Natural killer cell treated with Interleukin-12 subunit alpha and Interleukin-12 subunit beta and Interleukin-15 and Interleukin-18, amount 100 ng/mL, for 72 hours (primary cell): ENCODE results near the gene ADAMTS2. TPM values are rescaled to one million over a fixed set of nuclear protein-coding genes. Genes with fewer than 3 reads are reported as not detected.

Experiments
- ATAC-seq, 2 donors: fragments of 150-1000 bp; cut with Tn5 transposase in 1 of 2; sonication (Bioruptor Pico), chemical (Tn5 transposase) in 1 of 2; 2 replicates each; pipeline ENCODE4 v1.10.0; 2021
- DNase-seq: peaks from one replicate; pipeline ENCODE4 v3.0.0; 2022; ENCODE audit warnings: low spot score
- H3K27ac Mint-ChIP-seq, 2 donors: 1 replicate in 1 of 2; 2 replicates in 1 of 2; pipeline ENCODE4 v1.8.0; 2022; ENCODE audit warnings: mixed read lengths in 2 of 2, mild to moderate bottlenecking in 1 of 2, moderate library complexity in 1 of 2
- H3K27me3 Mint-ChIP-seq, 2 donors: 1 replicate in 1 of 2; 2 replicates in 1 of 2; pipeline ENCODE4 v1.8.0; 2022; ENCODE audit warnings: mixed read lengths in 2 of 2
- H3K36me3 Mint-ChIP-seq: one replicate; pipeline ENCODE4 v1.8.0; 2022; ENCODE audit warnings: mixed read lengths
- H3K4me1 Mint-ChIP-seq, 2 donors: 1 replicate in 1 of 2; 2 replicates in 1 of 2; pipeline ENCODE4 v1.8.0; 2022; ENCODE audit warnings: low read depth in 2 of 2, mixed read lengths in 2 of 2, mild to moderate bottlenecking in 1 of 2
- H3K4me3 Mint-ChIP-seq: one replicate; pipeline ENCODE4 v1.8.0; 2022; ENCODE audit warnings: mixed read lengths
- H3K9me3 Mint-ChIP-seq: 2 replicates; pipeline ENCODE4 v1.8.0; 2022; ENCODE audit warnings: mixed read lengths
- total RNA-seq, 2 donors: library from RNA; stranded (reverse); gene quantifications; one replicate each; pipeline ENCODE4 v1.2.3, GENCODE V29; 2022

The ADAMTS2 gene
- total RNA-seq, 2 donors from 2014 or later: not detected

DNA sequence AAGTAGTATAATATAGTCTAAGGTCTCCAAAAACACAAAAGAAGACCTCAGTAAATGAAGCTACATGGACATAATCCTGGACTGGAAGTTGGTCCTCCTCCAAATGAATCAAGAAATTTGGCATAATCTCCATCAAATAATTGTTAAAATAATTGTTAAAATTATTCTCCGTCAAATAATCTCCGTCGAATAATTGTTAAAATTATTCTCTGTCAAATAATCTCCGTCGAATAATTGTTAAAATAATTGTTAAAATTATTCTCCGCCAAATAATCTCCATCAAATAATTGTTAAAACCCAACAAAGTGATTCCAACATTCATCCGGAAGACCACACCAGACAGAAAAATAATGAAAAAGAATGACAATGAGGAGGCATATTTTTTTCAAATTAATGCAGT, 130.6 kb downstream of the ADAMTS2 start:
- Mint-ChIP-seq H3K36me3 (no peaks in the 10 kb centered on the region), H3K4me1 (no peaks in the 10 kb centered on the region), H3K9me3 (no peaks in the 10 kb centered on the region), H3K27me3 (no peaks in the 10 kb centered on the region), H3K4me3 (no peak overlapping the region), H3K27ac (no peak overlapping the region)
- ATAC-seq (no peak), DNase-seq (no peak)

GRCh38 chr5:179212870-179213269, 132.4 kb downstream of the ADAMTS2 start:
- Mint-ChIP-seq H3K27me3 (no peaks in the 10 kb centered on the region), H3K27ac (no peak overlapping the region), H3K4me3 (no peak overlapping the region), H3K9me3 (no peaks in the 10 kb centered on the region), H3K4me1 (no peaks in the 10 kb centered on the region), H3K36me3 (no peaks in the 10 kb centered on the region)
- no peak for ATAC-seq
- no peak for DNase-seq

- no peaks in the 10 kb centered on the region for H3K4me1 Mint-ChIP-seq
- no peak for DNase-seq
- no peaks in the 10 kb centered on the region for H3K9me3 Mint-ChIP-seq
- H3K36me3 Mint-ChIP-seq: no peaks in the 10 kb centered on the region
- H3K27ac Mint-ChIP-seq: no peak overlapping the region
- ATAC-seq: no peak
- H3K27me3 Mint-ChIP-seq: no peaks in the 10 kb centered on the region
- no peak overlapping the region for H3K4me3 Mint-ChIP-seq
These were observed 133.6 kb downstream of the ADAMTS2 start for GRCh38 chr5:179211631-179212030.

DNA sequence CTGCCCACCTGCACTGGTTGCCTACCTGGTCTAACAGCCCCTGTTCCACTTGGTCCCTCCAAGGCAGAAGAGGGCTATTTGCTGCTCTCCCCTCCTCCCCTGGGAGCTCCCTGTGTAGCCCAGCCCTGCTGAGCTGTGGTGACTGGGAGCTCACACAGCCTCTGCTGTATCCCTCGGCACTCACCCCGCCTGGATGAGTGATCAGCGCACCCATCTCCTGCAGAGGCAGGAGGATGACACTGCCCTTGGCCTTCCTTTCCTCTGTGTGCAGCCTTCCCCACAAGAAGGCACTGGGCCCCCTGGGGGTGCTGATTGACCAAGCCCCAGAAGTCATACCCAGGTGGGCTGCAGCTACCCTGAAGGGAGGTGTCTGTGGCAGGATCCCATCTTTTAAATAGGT, 134.2 kb downstream of the ADAMTS2 start:
- Mint-ChIP-seq H3K9me3 (no peaks in the 10 kb centered on the region), H3K27ac (no peak overlapping the region), H3K4me1 (no peaks in the 10 kb centered on the region), H3K36me3 (no peaks in the 10 kb centered on the region), H3K27me3 (no peaks in the 10 kb centered on the region), H3K4me3 (no peak overlapping the region)
- ATAC-seq (no peak), DNase-seq (no peak)

DNA sequence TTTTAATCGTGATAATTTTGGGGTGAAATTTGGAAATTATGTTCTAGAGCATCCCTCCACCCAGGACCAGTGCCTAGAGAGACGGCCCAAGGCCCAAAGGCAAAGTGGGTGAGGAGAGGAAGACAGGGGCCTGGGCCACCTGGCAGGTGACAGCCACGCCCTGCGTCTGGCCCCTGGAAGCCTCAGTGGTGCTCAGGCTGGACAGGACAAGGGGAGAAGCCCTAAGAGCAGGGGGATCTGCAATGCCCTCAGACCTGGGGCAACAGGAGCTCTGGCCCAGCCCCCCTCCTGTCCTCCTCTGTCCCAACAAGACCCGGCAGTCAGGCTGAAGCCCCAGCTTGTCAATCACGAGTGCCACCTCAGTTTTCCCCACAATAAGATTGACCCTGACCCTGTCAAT, 134.8 kb downstream of the ADAMTS2 start:
- no peaks in the 10 kb centered on the region for H3K9me3 Mint-ChIP-seq
- no peak overlapping the region for H3K27ac Mint-ChIP-seq
- no peak for ATAC-seq

GRCh38 chr5:179209359-179210150, 135.7 kb downstream of the ADAMTS2 start:
- Mint-ChIP-seq H3K27ac (no peak overlapping the region), H3K9me3 (no peaks in the 10 kb centered on the region), H3K4me3 (no peak overlapping the region), H3K36me3 (no peaks in the 10 kb centered on the region), H3K4me1 (no peaks in the 10 kb centered on the region), H3K27me3 (no peaks in the 10 kb centered on the region)
- ATAC-seq: no peak
- no peak for DNase-seq

More for the DNA sequence above, 134.8 kb downstream of the ADAMTS2 start:
- no peaks in the 10 kb centered on the region for H3K36me3 Mint-ChIP-seq
- no peaks in the 10 kb centered on the region for H3K27me3 Mint-ChIP-seq
- no peak for DNase-seq
- H3K4me3 Mint-ChIP-seq: no peak overlapping the region
- no peaks in the 10 kb centered on the region for H3K4me1 Mint-ChIP-seq

DNA sequence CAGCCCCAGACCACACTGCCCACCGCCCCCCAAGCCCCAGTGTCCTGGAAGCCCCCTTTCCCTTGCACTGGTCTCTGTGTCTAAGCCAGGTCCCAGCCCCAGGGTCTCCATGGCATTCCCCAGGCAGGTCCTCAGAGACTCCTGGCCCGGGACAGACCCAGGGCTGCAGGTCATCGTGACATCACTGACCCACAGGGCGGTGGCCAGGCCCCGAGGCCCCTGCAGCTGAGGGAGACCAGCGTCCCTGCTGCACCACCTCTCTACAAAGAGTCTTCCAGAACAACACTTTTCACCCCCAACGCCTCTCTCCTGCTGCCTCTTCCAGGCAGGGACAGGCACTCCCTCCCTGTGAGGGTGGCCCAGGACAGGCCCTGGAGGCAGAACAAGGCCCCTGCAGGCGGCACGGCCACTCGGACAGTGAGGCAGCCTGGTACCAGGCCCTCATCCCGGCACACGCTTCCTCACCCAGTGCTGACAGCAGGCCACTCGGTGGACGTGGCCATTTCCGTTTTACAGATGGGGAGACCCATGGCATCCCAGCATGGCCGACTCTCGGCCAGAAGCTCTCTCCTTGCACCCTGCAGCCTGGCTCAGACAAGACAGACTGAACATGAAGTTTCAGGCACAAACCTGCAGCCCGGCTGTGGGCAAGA, 136.4 kb downstream of the ADAMTS2 start:
- DNase-seq (no peak), ATAC-seq (peak in 1 of 2 donors; percentile 5)
- Mint-ChIP-seq H3K27ac (no peak overlapping the region), H3K9me3 (no peaks in the 10 kb centered on the region), H3K36me3 (no peaks in the 10 kb centered on the region), H3K4me1 (no peaks in the 10 kb centered on the region), H3K4me3 (no peak overlapping the region), H3K27me3 (no peaks in the 10 kb centered on the region)

DNA sequence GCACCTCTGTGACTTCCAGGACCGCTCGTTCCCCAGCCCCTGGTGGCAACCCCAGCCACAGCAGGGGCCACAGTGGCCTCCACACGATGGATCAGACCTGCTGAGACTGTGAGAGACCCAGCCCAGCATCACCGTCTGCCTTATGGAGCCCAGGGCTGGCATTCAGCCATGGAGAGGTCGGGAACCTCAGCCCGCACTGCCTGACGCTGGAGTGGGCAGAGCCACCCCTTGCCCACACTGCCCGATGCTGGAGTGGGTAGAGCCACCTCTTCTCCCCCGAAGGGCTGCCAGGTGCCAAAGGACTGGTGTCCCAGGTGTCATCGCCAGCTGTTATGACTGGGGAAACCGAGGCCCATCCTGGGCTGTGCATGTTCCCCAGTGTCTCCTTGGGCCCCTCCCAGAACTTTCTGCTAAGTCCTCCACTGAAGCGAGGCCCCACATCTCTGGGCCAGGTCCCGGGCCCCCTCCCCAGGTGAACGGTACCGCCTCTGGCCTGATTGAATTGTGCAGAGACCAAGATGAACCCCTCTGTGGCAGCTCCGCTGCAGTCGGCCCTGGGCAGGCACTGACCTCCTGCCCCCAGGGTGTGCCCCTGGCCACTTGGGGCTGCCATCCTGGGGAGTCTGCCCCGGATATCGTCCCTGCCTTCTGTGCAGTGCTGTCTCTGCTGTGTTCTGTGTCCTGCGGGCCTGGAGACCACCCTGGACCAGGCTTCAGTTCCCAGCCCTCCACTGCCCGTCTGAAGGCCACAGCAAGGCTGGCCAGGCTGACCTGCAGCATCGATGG, 137.1 kb downstream of the ADAMTS2 start:
- Mint-ChIP-seq H3K36me3 (no peaks in the 10 kb centered on the region), H3K4me3 (no peak overlapping the region), H3K9me3 (no peaks in the 10 kb centered on the region), H3K27me3 (no peaks in the 10 kb centered on the region), H3K4me1 (no peaks in the 10 kb centered on the region), H3K27ac (no peak overlapping the region)
- ATAC-seq: peak in 1 of 2 donors; percentile 41
- DNase-seq: no peak

DNA sequence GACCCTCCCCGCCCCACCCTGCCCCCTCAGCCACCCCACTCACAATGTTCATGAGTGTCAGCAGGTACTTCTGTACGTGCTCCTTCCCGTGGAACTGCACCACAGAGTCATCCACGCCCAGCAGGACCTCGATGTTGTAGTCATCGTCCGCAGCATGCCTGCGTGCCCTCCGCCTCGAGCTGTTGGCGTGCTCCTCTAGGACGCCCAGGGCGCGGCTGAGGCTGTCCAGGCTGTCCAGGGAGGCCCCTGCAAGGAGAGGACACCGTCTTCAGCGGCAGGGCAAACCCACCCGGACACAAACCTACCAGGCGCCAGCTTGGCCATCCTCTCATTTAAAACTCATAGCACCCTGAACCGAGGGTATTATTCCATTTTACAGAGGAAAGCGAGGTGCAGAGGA, 137.8 kb downstream of the ADAMTS2 start:
- H3K27me3 Mint-ChIP-seq: no peaks in the 10 kb centered on the region
- H3K4me3 Mint-ChIP-seq: no peak overlapping the region
- DNase-seq: no peak
- no peaks in the 10 kb centered on the region for H3K4me1 Mint-ChIP-seq
- H3K36me3 Mint-ChIP-seq: no peaks in the 10 kb centered on the region
- no peak overlapping the region for H3K27ac Mint-ChIP-seq
- ATAC-seq: no peak
- no peaks in the 10 kb centered on the region for H3K9me3 Mint-ChIP-seq

DNA sequence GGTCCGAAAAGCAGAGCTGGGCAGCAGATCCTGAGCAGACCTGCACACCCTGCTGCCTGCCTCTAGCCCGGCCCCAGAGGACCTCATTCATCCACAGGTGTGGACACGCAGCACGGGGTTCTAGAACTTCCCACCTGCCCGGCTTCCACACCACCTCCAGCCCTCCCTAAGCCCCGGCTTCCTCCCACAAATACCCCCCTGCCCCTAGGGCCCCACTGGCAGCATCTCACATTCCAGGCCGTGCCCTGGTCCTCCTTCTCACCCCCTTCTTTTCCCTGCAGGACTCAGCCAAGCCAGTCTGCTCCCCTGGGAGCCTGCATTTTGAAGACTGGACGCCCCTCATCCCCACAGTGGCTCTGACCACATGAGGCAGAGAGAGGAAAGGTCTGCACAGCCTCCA, 138.9 kb downstream of the ADAMTS2 start:
- no peak for DNase-seq
- no peaks in the 10 kb centered on the region for H3K36me3 Mint-ChIP-seq
- H3K9me3 Mint-ChIP-seq: no peaks in the 10 kb centered on the region
- no peaks in the 10 kb centered on the region for H3K27me3 Mint-ChIP-seq
- ATAC-seq: no peak
- no peak overlapping the region for H3K27ac Mint-ChIP-seq
- no peaks in the 10 kb centered on the region for H3K4me1 Mint-ChIP-seq
- H3K4me3 Mint-ChIP-seq: no peak overlapping the region

DNA sequence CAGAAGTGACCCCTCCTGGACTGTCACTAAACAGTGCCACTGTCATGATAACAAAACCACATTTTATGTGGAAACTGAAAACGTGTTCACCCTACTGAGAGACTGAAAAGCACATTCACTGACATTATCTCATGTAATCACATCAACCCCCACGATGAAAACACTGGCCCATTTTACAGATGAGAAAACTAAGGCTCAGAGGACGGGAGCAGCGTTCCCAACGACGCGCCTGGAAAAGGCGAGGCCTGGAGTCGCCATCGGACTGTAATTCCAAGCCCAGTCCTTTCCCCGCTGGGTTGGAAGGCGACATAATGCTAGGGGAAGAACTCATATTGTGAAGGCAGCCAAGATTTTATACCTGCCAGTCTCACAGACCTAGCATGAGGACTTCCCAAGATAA, 140.0 kb downstream of the ADAMTS2 start:
- ATAC-seq: no peak
- no peak overlapping the region for H3K27ac Mint-ChIP-seq

GRCh38 chr5:179204572-179204971, 140.7 kb downstream of the ADAMTS2 start:
- Mint-ChIP-seq H3K9me3 (no peaks in the 10 kb centered on the region), H3K27ac (no peak overlapping the region), H3K4me3 (no peak overlapping the region), H3K4me1 (no peaks in the 10 kb centered on the region), H3K27me3 (no peaks in the 10 kb centered on the region), H3K36me3 (no peaks in the 10 kb centered on the region)
- no peak for ATAC-seq
- no peak for DNase-seq

More for the DNA sequence above, 140.0 kb downstream of the ADAMTS2 start:
- Mint-ChIP-seq H3K36me3 (no peaks in the 10 kb centered on the region), H3K9me3 (no peaks in the 10 kb centered on the region), H3K4me3 (no peak overlapping the region), H3K4me1 (no peaks in the 10 kb centered on the region), H3K27me3 (no peaks in the 10 kb centered on the region)
- DNase-seq: no peak

- ATAC-seq (peak in 1 of 2 donors; percentile 16), DNase-seq (no peak)
- H3K9me3 Mint-ChIP-seq: no peaks in the 10 kb centered on the region
- no peaks in the 10 kb centered on the region for H3K36me3 Mint-ChIP-seq
- no peak overlapping the region for H3K27ac Mint-ChIP-seq
- no peaks in the 10 kb centered on the region for H3K4me1 Mint-ChIP-seq
- H3K27me3 Mint-ChIP-seq: no peaks in the 10 kb centered on the region
- no peak overlapping the region for H3K4me3 Mint-ChIP-seq
These were observed 142.0 kb downstream of the ADAMTS2 start for GRCh38 chr5:179203248-179203647.

DNA sequence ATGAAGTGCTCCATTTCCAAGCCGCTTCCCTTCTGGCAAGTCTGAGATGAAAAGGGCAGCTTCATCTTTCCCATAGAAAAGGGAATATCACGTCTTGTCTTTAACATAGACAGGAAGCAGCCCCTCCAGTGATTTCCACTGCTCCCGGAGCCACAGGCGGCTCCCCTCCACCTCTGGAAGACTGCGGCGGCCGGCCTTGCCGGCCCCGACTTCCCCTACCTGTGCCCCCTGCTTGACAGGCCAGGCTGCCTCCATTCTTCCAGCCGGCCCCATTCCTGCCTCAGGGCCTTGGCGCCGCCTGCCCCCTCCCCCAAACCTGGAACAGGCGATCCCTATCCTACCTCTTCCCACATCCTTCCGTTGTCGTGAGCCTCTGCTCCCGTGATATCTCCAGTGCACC, 143.3 kb downstream of the ADAMTS2 start:
- DNase-seq (no peak), ATAC-seq (no peak)
- Mint-ChIP-seq H3K36me3 (no peaks in the 10 kb centered on the region), H3K4me3 (no peak overlapping the region), H3K27me3 (no peaks in the 10 kb centered on the region), H3K9me3 (no peaks in the 10 kb centered on the region), H3K27ac (no peak overlapping the region), H3K4me1 (no peaks in the 10 kb centered on the region)
